ENCODE results near the gene IL19.

DNA sequence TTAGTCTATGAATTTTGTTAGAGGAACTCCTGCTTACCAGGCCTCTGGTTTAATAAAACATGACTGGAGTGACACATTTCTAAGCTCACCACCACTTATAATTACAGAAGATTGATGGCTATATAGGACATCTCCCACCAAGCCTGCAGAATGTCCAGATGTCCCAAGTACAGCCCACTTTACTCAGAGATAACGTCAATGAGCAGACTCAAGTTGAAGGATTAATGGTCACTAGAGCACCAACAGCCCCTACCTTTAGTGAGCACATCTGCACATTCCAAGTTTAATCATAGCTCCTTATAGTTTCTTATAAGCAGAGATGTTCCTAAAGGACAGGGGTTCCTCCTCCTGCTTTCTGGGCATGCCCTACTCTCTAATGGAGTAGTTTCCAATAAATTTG is 57.5 kb downstream of the IL19 start:
- TF ChIP-seq, protein P1, sequence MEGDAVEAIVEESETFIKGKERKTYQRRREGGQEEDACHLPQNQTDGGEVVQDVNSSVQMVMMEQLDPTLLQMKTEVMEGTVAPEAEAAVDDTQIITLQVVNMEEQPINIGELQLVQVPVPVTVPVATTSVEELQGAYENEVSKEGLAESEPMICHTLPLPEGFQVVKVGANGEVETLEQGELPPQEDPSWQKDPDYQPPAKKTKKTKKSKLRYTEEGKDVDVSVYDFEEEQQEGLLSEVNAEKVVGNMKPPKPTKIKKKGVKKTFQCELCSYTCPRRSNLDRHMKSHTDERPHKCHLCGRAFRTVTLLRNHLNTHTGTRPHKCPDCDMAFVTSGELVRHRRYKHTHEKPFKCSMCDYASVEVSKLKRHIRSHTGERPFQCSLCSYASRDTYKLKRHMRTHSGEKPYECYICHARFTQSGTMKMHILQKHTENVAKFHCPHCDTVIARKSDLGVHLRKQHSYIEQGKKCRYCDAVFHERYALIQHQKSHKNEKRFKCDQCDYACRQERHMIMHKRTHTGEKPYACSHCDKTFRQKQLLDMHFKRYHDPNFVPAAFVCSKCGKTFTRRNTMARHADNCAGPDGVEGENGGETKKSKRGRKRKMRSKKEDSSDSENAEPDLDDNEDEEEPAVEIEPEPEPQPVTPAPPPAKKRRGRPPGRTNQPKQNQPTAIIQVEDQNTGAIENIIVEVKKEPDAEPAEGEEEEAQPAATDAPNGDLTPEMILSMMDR (IDR thresholded peaks at IDR 0.05; ENCODE audit: insufficient read depth, low read length), result no peak
- TF ChIP-seq POLR2AphosphoS5 (IDR thresholded peaks at IDR 0.05; ENCODE audit: low read depth) (no peak), GABPA (IDR thresholded peaks at IDR 0.05; ENCODE audit: low read depth) (no peak), SPI1 (IDR thresholded peaks at IDR 0.05; ENCODE audit: borderline replicate concordance, low read depth) (no peak), REST (IDR thresholded peaks at IDR 0.05; ENCODE audit: insufficient replicate concordance, low read depth) (no peak)
